ENCODE measurements around the gene LUC7L.
"Not testable (repeated sequence)": the region's sequence is repeated elsewhere in the genome, so short reads cannot be mapped to it uniquely, and the experiment has no call there.

Gene LUC7L, protein sequence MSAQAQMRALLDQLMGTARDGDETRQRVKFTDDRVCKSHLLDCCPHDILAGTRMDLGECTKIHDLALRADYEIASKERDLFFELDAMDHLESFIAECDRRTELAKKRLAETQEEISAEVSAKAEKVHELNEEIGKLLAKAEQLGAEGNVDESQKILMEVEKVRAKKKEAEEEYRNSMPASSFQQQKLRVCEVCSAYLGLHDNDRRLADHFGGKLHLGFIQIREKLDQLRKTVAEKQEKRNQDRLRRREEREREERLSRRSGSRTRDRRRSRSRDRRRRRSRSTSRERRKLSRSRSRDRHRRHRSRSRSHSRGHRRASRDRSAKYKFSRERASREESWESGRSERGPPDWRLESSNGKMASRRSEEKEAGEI

DNA sequence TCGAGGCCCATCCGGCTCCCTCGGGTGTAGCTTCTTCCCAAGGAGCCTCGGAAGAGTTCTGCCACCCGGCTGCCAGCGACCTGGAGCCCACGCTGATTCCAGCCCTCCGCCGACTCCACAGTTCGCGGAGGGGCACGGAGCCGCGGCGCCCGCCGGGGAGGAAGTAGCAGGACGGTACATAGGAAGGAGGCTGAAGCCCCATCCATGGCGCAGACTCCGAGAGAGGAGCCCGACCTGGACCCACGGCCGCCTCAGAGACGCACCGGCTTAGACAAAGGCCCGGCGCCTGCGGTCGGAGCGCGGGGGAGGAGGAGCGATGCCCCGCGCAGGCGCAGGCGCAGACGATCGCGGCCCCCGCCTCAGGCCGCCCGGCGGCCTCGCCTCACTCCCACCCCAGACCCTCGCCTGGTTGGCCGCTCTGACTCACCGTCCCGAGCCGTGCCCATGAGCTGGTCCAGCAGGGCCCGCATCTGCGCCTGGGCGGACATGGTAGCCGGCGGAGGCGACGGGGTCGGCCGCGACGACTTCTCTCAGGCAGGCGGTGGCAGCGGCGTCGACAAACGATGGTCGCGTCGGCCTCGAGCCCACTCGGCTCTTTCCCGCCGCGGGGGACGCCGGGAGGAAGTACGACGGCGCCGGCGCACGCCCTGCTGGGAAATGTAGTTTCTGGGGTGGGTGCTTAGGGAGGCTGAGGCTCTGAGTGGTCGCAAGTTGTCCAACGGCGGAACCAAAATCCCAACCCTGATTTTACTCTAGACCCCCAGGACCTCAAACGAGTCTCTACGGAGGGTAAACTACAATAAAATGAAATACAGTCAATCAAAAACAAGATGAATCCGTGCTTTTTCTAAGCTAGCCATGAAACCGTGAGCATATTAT, at the start of gene LUC7L:
LUC7L (minus strand) TSS at position 598 of the 879 bp plus-strand sequence; CDS start at position 488, 110 bp downstream.
- peak; percentile 52 to 82 for DNase-seq

DNA sequence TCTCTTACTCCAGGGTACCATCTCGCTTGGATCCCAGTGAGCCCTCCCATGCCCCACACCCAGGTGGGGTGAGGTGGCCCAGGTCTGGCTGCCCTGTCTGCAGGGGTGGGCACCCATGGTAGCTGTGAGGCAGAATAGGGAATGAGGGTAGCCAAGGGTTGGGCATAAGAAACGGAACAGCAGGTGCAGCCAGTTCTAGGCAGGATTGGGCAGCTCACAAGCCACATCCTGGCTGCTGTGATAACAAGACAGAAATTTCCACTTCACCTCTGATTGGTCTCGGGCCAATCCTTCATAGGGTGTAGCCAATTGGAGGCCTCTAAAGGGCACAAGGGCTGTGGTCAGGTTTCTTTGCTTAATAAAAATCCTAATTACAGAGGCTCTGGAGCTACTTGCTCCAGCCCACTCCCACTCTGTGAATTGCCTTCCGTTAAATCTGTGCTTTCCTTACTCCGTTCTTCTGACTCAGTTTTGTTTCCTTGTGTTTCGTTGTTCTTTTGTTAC, 49.7 kb upstream of the LUC7L start:
- DNase-seq, result peak in 1 of 2 experiments; percentile 38

DNA sequence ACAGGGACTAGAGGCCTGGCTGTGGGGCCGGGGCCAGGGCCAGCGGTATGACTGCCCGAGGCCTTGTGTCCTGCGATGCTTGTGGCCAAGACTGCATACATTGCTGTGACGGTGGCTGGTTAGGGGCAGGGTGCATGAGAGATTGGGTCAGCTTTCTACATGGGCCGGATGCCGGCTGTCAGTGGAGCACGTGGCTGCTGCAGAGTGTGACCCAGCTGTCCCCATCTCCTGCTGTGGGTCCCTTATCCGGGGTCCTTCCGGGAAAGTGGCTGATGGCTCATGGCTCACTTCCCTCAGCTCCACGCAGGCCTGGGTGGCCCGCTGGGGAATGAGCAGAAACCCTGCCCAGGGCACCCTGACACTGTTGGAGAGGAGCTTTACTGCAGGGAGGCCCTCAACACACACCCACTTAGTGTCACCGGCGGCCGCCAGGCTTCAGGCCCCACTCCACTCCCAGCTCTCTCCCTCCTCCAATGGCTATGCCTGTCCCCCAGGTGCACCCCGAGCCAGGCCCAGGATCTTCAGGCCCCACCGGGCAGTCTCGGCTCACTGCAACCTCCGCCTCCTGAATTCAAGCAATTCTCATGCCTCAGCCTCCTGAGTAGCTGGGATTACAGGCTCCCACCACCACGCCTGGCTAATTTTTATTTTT, 47.3 kb upstream of the LUC7L start:
- DNase-seq, result no peak

DNA sequence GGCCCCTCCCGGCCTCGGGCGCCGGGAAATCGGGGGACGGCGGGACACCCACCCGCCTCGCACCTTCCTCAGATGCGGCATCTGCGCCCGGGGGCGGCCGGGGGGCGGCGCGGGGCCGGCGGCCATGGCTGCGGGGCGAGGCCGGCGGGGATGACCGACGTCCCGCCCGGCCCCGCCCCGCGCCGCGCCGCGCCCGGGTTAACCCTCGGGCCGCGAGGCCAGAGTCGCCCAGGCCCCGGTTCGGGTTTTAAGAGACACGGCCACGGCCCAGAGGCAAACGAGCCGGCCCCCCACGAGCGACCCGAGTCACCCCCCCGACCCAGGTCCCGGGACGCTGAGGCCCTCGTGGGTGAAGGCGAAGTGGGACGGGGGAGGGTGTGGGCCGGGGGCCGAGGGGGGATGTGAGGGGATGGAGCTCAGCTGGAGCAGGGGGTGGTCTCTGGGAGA, 46.6 kb upstream of the LUC7L start, which contains the start of gene RGS11:
RGS11 (minus strand) TSS at position 159 of the 447 bp plus-strand sequence; CDS start at position 126, 33 bp downstream.
- DNase-seq, result no peak

DNA sequence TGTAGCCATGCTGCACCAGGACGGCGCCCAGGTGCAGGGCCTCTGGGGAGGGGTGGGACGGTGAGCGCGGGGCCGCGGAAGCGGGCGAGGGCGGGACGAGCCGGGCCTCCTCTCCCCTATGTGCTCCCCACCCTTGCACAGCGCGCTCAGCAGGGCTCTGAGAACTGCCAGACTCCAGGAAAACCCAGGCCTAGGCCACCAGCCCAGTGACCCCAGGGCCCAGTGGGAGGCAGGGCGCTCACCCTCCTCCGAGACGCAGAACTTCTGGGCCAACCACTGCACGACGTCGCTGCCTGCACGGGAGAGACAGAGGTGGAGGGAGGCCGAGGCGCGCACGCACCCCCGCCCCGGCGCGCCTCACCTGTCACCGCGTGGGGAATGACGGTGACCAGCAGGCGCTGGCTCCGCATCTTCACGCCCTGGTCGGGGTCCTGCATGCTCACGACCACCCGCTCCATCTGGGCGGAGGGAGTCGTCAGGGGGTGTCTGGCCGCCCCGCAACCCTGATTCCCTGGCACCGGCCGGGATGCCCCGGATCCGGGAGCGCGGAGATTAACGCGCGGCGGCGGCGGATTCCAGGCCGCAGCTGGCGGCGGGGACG, 45.9 kb upstream of the LUC7L start:
- DNase-seq, result no peak

DNA sequence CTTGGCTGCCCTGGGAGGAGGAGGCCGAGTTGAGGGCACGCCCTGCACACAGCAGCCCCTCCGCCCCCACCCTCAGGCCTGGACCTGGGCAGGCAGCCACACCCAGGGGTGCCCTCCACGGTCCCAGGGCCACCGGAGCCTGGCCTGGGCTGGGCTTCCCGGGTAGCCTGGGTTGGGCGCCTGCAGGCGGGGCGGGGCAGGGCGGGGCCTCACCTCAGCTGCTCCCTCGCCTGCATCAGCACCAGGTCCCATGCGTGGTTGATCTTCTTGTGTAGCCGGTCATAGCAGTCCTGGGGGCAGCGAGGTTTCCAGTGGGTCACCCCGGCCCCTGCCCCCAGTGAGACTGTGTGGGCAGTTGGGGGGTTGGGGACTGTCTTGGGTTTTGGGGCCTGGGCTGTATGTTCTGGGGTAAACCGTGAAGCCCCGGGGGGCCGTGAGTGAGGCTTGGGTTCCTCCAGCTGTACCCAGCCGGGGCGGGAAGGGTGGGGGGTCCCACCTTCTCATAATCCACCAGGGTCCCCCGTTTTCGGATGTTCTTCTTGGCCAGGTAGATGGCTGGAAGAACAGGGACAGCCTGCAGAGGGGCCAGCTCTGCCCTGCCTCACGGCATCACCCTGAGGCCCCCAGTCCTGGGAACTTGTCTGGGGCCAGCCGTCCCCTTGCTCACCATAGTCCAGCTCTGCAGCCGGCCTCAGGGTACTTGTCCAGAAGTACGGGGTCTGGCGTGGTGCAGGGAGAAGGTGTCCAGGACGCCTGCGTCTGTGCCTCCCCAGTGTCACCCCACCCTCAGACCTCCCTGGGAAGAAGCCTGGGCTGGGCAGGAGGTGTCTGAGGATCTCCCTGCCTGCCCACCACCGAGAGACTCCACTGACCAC, 44.5 kb upstream of the LUC7L start:
- DNase-seq, result no peak

DNA sequence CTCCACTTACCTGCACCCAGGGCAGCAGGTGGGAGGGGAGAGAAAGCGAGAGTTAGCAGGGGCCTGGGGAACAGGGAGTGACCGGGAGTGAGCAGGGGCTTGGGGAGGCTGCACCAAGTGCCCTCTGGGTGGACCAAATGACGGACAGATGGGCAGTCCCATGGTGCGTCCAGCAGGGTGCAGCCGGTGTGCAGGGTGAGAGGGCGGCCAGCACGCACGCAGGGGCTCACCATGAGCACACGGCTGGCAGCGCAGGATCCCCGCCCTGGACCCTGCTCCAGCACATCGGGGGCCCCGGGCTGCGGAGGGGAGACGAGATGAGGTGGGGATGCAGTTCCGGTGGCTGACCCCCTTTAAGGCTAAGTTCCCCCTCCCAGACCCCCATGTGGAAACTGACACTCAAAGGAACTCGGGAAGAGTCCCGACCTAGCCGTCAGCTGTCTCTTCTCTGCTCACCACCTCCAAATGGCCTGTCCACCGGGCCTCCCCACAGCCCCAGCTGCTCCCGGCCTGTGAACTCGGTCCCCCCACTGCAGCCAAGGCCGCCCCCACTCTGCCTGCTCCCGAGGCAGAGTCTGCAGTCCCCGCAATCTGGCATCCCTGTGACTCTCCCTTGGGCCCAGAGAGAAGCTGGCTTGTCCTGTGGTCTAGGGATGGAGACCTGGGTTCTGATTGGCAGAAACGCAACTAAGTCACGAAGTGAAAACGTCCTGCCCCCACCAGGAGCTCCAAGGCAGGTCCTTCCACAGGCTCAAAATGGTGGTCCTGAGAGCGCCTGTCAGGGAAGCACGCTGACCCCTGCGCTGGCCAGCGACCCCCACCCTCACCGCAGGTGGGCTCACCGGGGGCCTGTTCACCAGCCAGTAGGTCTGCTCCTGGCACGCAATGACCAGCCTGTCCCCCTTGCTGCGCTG, 43.6 kb upstream of the LUC7L start:
- DNase-seq, result no peak

DNA sequence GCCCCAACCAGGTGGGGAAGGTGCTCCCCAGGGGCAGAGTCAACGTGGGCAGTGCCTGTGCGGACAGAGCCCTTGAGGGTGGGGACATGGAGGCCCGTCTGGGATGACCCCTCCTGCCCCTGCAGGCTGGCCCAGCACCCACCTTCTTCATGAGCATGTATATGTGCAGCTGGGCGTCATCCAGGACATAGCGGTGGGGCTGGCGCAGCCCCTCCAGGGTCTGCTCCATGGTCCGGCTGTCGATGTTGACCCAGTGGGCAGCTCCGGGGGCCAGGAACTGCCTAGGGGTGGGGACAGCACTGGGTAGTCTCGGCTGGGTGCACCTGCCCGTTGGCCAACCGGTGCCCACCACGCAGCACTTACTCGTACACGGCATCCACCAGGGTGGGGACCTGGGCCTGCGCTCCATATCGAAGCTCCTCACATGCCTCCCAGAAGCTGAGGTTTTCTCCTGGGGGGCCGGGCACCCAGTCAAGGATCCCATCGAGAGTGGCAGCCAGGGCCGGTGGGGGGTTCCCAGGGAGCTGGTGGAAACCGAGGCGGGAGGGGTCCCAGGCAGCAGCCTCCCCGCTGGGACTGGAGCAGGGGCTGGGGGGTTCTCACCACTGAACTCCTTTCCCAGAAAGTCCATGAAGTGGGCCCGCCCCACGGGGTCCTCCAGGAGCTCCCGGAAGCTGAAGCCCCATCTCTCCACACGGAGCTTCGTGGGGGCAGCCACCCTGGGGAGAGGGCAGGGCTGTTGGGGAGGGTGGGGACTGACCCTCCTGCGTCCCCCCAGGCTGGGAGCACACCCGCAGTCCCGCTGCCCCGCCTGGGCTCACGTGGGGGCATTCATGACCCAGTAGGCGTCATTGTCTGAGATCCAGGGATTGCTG, 41.4 kb upstream of the LUC7L start:
- no peak for DNase-seq

DNA sequence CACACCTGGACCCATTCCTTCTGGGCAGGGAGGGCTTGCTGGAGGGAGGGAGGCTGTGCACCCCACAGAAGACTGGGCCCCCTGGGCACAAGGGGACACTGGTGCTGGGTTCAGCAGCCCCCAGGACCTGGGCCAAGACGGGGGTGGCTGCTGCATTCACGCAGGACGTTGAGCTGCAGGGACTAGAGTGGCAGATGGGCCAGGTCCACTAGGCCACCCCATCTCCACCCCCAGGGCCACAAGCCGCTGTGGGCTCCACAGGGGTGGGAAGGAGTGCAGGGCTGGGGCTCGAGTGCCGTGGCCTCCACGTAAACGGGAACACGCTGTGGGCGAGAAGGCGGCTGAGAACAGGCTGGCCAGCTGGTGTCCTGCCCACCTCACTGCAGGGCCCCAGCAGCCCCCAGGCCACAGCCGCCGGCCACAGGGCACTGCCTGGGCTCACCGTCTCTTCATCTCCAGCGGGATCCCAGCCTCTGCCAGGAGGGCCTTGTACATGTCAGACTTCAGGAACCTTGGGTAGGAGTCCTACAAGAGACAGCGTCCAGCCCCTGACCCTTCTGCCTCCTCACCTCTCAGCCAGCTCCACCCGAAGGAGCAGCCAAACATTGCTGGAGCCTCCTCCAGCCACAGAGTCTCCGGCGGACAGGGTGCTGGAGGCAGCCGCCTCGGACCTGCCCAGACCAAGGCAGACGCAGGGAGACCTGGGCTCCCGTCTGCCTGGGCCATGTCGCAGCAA, 40.0 kb upstream of the LUC7L start:
- no peak for DNase-seq

DNA sequence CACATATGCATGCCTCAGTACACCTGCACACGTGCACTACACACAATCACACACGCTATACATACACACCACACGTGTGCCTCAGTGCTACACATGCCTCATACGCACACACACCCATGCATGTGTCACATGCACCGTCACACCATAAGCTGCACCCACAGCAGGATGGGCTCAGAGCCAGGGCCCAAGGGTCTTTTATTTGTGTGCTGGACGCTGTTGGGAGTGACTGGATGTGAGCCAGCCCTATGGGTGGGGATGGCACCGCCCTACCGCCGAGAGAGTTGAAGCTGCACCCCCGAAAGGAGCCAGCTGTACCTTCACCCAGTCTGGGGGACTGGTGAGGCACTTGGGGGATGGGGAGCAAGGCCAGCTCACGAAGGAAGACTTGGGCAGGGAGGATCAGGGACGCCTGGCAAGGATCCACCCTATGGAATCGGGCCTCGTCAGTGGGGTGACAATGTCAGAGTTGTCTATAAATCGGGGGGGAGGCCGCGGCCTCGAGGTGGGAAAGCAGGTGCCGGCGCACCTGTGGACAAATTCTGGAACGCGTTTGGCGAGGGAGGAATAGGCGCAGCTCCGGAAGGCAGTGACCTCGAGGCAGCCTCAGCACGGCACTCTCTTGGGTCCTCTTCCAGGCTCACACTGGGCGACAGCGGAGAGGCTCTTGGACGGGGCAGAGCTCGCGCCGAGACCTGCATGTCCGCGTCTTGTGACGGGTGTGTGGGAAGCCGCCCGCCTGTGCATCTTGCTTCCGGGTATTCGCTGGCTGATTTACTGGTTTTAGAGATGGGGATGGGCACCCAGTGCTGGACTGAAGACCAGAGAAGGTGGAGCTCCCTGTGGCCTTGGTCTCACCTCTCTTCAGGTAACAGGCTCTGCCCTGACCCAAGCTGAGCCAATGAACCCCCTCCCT, 39.1 kb upstream of the LUC7L start:
- no peak for DNase-seq

DNA sequence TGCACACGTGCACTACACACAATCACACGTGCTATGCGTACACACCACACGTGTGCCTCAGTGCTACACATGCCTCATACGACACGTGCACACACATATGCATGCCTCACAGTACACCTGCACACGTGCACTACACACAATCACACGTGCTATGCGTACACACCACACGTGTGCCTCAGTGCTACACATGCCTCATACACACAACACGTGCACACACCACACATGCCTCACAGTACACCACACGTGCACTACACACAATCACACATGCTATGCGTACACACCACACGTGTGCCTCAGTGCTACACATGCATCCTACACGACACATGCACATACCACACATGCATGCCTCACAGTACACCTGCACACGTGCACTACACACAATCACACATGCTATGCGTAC, 38.3 kb upstream of the LUC7L start:
- DNase-seq, result not testable (repeated sequence)

DNA sequence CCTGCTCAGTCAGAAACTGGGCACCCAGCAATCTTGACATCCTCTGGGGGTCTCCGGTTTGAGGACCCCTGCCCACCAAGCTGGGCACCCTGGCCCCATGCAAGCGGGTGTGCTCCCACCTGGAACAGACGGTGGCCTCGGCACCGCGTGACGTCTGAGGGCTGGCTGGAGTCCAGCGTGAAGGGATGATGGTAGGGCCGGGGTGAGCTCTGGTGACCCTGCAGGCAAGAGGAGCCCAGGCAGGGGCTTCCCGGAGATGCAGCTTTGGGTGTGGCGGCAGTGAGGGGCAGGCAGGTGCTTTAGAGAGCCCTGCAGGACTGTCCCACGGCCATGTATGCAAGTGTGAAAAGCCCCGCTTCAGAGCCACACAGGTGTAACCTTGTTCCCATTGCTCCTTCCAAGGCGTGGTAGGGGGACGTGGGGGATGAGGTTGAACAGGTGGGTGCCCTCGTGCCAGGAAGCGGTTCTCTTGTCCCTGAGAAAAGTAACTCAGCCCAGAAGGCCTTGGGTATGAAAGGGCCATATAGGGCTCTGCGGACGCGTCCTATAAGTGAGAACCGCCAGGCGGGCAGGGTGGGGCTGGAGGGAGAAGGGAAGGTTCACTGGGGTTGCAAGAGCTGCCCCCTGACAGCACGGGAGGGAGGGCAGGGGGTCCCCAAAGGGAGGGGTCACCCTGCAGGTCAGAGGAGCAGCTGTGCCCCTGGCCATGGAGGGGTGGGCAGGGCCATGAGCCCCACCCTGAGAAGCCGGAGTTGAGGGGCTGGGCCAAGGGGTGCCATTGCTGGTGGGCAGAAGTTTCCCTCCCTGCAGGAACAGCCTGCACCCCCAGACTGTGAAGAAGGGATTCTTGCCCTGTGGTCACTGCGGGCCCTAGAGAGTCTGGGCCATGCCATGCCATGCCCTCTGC, 37.3 kb upstream of the LUC7L start:
- no peak for DNase-seq

DNA sequence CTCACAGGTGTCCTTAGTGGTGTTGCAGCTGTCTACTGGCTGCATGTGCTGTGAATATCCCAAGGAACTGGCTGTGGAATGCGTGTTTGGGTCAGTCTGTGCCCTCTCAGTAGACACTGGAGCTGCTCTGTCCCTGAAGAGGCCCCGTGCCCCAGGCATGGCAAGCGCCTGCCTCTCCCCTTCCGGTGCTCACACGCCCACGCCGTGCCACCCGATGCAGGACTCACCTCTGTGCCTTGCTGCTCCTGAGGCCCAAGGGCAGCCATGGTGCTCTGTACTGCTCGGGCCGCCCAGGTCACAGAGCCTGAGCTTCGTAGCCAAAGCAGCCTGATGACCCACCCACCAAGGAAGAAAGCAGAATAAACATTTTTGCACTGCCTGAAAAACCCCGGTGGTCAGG, 36.5 kb upstream of the LUC7L start:
- DNase-seq, result no peak

DNA sequence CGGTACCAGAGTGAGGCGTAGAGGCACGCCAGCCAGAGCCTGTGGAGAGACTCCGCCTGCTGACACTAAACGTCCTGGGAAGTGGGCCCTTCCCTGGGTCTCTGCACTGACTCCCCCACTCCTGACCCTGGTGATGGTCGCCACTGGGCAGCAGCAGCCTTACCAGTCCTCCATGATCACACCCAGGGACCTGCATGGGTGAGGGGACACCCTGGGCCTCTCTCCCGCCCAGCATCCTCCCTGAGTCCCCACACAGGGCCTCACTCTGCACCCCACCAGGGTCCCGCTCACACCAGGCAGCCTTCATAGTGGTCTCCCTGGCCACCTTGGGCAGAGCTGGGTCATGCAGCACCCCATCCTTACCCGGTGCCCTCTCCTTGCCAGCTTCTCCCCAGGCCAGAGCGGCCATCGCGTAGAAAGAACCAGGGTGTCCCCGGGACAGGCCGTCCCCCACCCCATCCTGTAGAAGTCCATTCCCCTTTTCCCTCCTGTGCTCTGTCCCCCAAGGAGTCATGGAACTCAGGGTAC, 35.8 kb upstream of the LUC7L start:
- no peak for DNase-seq

DNA sequence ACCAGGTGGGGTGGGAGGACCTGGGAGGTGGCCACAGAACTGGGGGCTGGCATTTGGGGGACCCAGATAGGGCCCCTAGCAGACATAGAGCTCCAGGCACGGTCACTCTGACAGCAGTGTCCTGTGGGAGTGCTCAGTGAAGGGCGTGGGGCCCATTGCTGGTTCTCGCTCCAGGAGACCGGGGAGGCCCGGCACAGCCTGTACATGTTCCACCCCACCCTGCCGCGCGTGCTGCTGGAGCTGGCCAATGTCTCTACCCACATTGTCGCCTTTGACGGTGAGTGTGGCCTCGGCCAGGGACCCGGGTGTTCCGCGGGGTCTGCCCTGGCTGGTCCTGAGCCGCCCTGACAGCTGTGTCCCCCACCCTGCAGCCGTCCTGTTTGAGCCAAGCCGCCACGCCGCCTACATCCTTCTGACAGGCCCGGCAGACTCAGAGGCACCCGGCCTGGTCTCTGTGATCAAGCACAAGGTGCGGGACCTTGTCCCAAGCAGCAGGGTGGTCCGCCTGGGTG, 35.2 kb upstream of the LUC7L start:
- no peak for DNase-seq

DNA sequence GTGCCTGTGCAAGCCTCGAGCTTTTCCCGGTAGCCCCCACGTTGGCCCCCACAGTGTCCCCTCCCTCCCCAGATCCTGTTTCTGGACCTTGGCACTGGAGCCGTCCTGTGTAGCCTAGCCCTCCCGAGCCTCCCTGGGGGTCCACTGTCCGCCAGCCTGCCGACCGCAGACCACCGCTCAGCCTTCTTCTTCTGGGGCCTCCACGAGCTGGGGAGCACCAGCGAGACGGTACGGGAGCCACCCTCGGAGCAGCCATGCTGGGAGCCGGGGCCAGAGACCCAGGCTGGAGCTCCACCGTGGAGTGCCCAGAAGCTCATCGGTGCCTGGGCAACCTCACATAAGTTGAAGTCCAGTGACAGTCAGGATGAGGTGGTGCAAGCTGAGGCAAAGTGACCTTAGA, 34.7 kb upstream of the LUC7L start:
- no peak for DNase-seq
